K562 (cell line): Measurements from ENCODE around the gene ZNF45. TPM values are rescaled to one million over a fixed set of nuclear protein-coding genes. Genes with fewer than 3 reads are reported as not detected.

Experiments
- DIDO1 ChIP-seq: fragments of 450-650 bp; IDR thresholded peaks from 2 replicates; pipeline ENCODE4 v1.6.1; 2016; ENCODE audit warnings: low read depth, missing biosample characterization, missing genetic modification characterization
- ERF ChIP-seq: fragments of 450-650 bp; formaldehyde crosslinking; IDR thresholded peaks from 2 replicates; pipeline ENCODE4 v1.4.0; 2020; ENCODE audit warnings: mild to moderate bottlenecking, mixed read lengths
- HNRNPLL ChIP-seq: fragments of 200-400 bp; formaldehyde crosslinking; IDR thresholded peaks from 2 replicates; pipeline ENCODE4 v1.6.1; 2017; ENCODE audit warnings: low read length, low read depth, mild to moderate bottlenecking; ENCODE audit not compliant: poor library complexity, severe bottlenecking
- L3MBTL2 ChIP-seq: fragments of 450-650 bp; IDR thresholded peaks from 2 replicates; pipeline ENCODE4 v1.6.1; 2016; ENCODE audit warnings: mild to moderate bottlenecking, moderate library complexity
- LARP7 ChIP-seq: fragments of 450-650 bp; IDR thresholded peaks from 2 replicates; pipeline ENCODE4 v1.6.1; 2016
- MAFK ChIP-seq: IDR thresholded peaks from 2 replicates; pipeline ENCODE4 v1.6.1; 2011; ENCODE audit warnings: low read length, improper control_type of control experiment
- NFIC ChIP-seq: fragments of 450-650 bp; IDR thresholded peaks from 2 replicates; pipeline ENCODE4 v1.6.1; 2017; ENCODE audit warnings: mild to moderate bottlenecking, inconsistent platforms
- PCBP1 ChIP-seq: fragments of 200-400 bp; formaldehyde crosslinking; IDR thresholded peaks from 2 replicates; pipeline ENCODE4 v1.6.1; 2018; ENCODE audit warnings: mild to moderate bottlenecking, low read depth, low read length; ENCODE audit not compliant: poor library complexity, severe bottlenecking
- PURB ChIP-seq: sonication (generic); formaldehyde crosslinking; IDR thresholded peaks from 2 replicates; pipeline ENCODE4 v1.9.0; 2021; ENCODE audit warnings: low read depth, mild to moderate bottlenecking, missing genetic modification reagents
- RB1 ChIP-seq: fragments of 450-650 bp; IDR thresholded peaks from 2 replicates; pipeline ENCODE4 v1.6.1; 2017; ENCODE audit warnings: low read depth, mild to moderate bottlenecking
- SMARCE1 ChIP-seq: fragments of 450-650 bp; IDR thresholded peaks from 2 replicates; pipeline ENCODE4 v1.7.1; 2016; ENCODE audit warnings: mild to moderate bottlenecking
- STAT5B ChIP-seq: fragments of 250-450 bp; sonication (Bioruptor Pico); IDR thresholded peaks from 2 replicates; pipeline ENCODE4 v1.8.0; 2021; ENCODE audit warnings: mild to moderate bottlenecking, inconsistent platforms
- TBL1XR1 ChIP-seq, 2 experiments: IDR thresholded peaks; 2 replicates each; pipeline ENCODE4 v1.6.1; 2012; ENCODE audit warnings: improper control_type of control experiment in 2 of 2, low read length in 2 of 2, mild to moderate bottlenecking in 1 of 2
- TCF15 ChIP-seq: fragments of 250-450 bp; sonication (Bioruptor Pico); IDR thresholded peaks from 2 replicates; pipeline ENCODE4 v1.8.0; 2022; ENCODE audit warnings: moderate library complexity, mild to moderate bottlenecking, inconsistent platforms
- ZNF324 ChIP-seq: fragments of 250-450 bp; sonication (Bioruptor Pico); IDR thresholded peaks from 2 replicates; pipeline ENCODE4 v1.4.0; 2020; ENCODE audit warnings: mild to moderate bottlenecking
- ZNF436 ChIP-seq: fragments of 250-450, 450-650 bp; sonication (Bioruptor Pico); formaldehyde crosslinking; IDR thresholded peaks from 2 replicates; pipeline ENCODE4 v1.7.0; 2020; ENCODE audit warnings: mild to moderate bottlenecking
- ZNF584 ChIP-seq: fragments of 200-800 bp; sonication (Bioruptor generic); IDR thresholded peaks from 2 replicates; pipeline ENCODE4 v1.6.1; 2016; ENCODE audit warnings: low read depth, mild to moderate bottlenecking, missing genetic modification characterization, missing compliant biosample characterization
- ZNF75A ChIP-seq: fragments of 450-650 bp; formaldehyde crosslinking; IDR thresholded peaks from 2 replicates; pipeline ENCODE4 v1.4.0; 2020; ENCODE audit warnings: mild to moderate bottlenecking
- ZSCAN29 ChIP-seq: fragments of 450-650 bp; IDR thresholded peaks from 2 replicates; pipeline ENCODE4 v1.6.1; 2017
- polyA plus RNA-seq, 8 experiments: library from polyadenylated mRNA; depleted of rRNA in 4 of 8; stranded (reverse) in 5 of 8; unstranded in 3 of 8; fragments of >200 nt; fragmentation: Nextera tagmentation in 2 of 8; fragmentation: Illumina TruSeq in 1 of 8; extraction: Ambion mirVana in 2 of 8; extraction: Trizol in 1 of 8; gene quantifications; 2 replicates each; pipeline versions ENCODE4 v1.2.1 to v1.2.3, GENCODE V29; 2011 to 2014; ENCODE audit warnings: inconsistent platforms in 1 of 8, missing spikeins in 1 of 8
- total RNA-seq, 7 experiments: library from RNA; depleted of rRNA in 6 of 7; stranded (reverse); fragments of >200 nt in 6 of 7; fragmentation: Illumina TruSeq in 2 of 7; extraction: Trizol in 2 of 7; gene quantifications; 2 replicates each; pipeline versions ENCODE4 v1.2.1 to v1.2.3, GENCODE V29; 2011 to 2021; ENCODE audit warnings: low replicate concordance in 1 of 7
- TF ChIP-seq, protein P1 (sequence below): sonication (generic); formaldehyde crosslinking; IDR thresholded peaks from 2 replicates; pipeline ENCODE4 v1.8.1; 2023; ENCODE audit warnings: mild to moderate bottlenecking, missing genetic modification reagents
- TF ChIP-seq, protein P2 (sequence below), 2 experiments: fragments of 450-650 bp; IDR thresholded peaks; 2 replicates each; pipeline ENCODE4 v1.6.1; 2016
- TF ChIP-seq, protein P3 (sequence below): fragments of 250-450 bp; sonication (Bioruptor Pico); IDR thresholded peaks from 2 replicates; pipeline ENCODE4 v1.5.0; 2021; ENCODE audit warnings: mild to moderate bottlenecking, borderline replicate concordance

Gene ZNF45
- total and polyA plus RNA-seq, 9 of the 15 experiments (the other 6 are each of a cell fraction or from before 2014, with no cell fraction given) = 2.6 to 10.6 (median 9.4) TPM

GRCh38 chr19:43901395-43902390, 33.4 kb downstream of the ZNF45 start (continued):
- TF ChIP-seq, protein P1, sequence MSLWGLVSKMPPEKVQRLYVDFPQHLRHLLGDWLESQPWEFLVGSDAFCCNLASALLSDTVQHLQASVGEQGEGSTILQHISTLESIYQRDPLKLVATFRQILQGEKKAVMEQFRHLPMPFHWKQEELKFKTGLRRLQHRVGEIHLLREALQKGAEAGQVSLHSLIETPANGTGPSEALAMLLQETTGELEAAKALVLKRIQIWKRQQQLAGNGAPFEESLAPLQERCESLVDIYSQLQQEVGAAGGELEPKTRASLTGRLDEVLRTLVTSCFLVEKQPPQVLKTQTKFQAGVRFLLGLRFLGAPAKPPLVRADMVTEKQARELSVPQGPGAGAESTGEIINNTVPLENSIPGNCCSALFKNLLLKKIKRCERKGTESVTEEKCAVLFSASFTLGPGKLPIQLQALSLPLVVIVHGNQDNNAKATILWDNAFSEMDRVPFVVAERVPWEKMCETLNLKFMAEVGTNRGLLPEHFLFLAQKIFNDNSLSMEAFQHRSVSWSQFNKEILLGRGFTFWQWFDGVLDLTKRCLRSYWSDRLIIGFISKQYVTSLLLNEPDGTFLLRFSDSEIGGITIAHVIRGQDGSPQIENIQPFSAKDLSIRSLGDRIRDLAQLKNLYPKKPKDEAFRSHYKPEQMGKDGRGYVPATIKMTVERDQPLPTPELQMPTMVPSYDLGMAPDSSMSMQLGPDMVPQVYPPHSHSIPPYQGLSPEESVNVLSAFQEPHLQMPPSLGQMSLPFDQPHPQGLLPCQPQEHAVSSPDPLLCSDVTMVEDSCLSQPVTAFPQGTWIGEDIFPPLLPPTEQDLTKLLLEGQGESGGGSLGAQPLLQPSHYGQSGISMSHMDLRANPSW (CRISPR knock-in tag) = no peak
- TF ChIP-seq ZNF584 (no peak), DIDO1 (no peak; the same call in 1 of the 2 replicates), TCF15 (CRISPR knock-in tag) (no peak), ZNF324 (CRISPR knock-in tag) (no peak), RB1 (no peak), TBL1XR1 (IDR thresholded peaks at IDR 0.05; ENCODE audit: low read length in 2 of 2) (no peak), PCBP1 (no peak), ERF (CRISPR knock-in tag) (no peak), PURB (CRISPR knock-in tag) (no peak), ZNF436 (CRISPR knock-in tag) (no peak), ZSCAN29 (no peak), L3MBTL2 (peak; percentile 94), STAT5B (CRISPR knock-in tag) (no peak), MAFK (no peak), LARP7 (no peak), HNRNPLL (no peak), SMARCE1 (no peak), NFIC (no peak), ZNF75A (no peak)
- TF ChIP-seq, protein P2, sequence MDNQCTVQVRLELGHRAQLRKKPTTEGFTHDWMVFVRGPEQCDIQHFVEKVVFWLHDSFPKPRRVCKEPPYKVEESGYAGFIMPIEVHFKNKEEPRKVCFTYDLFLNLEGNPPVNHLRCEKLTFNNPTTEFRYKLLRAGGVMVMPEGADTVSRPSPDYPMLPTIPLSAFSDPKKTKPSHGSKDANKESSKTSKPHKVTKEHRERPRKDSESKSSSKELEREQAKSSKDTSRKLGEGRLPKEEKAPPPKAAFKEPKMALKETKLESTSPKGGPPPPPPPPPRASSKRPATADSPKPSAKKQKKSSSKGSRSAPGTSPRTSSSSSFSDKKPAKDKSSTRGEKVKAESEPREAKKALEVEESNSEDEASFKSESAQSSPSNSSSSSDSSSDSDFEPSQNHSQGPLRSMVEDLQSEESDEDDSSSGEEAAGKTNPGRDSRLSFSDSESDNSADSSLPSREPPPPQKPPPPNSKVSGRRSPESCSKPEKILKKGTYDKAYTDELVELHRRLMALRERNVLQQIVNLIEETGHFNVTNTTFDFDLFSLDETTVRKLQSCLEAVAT (IDR thresholded peaks at IDR 0.05) = 0 out of 4 replicates have a peak, but pooled peaks of 1 of the 2 experiments have one; percentile 48
- TF ChIP-seq, protein P3, sequence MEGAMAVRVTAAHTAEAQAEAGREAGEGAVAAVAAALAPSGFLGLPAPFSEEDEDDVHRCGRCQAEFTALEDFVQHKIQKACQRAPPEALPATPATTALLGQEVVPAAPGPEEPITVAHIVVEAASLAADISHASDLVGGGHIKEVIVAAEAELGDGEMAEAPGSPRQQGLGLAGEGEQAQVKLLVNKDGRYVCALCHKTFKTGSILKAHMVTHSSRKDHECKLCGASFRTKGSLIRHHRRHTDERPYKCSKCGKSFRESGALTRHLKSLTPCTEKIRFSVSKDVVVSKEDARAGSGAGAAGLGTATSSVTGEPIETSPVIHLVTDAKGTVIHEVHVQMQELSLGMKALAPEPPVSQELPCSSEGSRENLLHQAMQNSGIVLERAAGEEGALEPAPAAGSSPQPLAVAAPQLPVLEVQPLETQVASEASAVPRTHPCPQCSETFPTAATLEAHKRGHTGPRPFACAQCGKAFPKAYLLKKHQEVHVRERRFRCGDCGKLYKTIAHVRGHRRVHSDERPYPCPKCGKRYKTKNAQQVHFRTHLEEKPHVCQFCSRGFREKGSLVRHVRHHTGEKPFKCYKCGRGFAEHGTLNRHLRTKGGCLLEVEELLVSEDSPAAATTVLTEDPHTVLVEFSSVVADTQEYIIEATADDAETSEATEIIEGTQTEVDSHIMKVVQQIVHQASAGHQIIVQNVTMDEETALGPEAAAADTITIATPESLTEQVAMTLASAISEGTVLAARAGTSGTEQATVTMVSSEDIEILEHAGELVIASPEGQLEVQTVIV (CRISPR knock-in tag) = no peak
